ENCODE measurements around the gene YTHDC1. TPM values are rescaled to one million over a fixed set of nuclear protein-coding genes. Genes with fewer than 3 reads are reported as not detected.

YTHDC1 gene
- total and polyA plus RNA-seq, 2 of the 8 experiments (the other 6 are each of a cell fraction or from before 2014, with no cell fraction given): 25.7 to 89.5 TPM

GRCh38 chr4:68358988-68359387 is 9.1 kb upstream of the YTHDC1 start (continued):
- TF ChIP-seq MAX (IDR thresholded peaks at IDR 0.05) (no peak), TCF12 (IDR thresholded peaks at IDR 0.05; ENCODE audit: low read depth, low read length) (no peak), SP4 (IDR thresholded peaks at IDR 0.05; ENCODE audit: low read length) (no peak), SAP30 (IDR thresholded peaks at IDR 0.05; ENCODE audit: insufficient read depth, insufficient replicate concordance, low read length) (no peak)

Measured in H1 (cell line).